H1 (cell line): ENCODE measurements around the gene CREBZF. TPM values are rescaled to one million over a fixed set of nuclear protein-coding genes. Genes with fewer than 3 reads are reported as not detected.

Experiments
- CTCF ChIA-PET: fragments of 300-600 bp; sonication (Branson Sonifier 250); formaldehyde crosslinking; loops from one replicate; lab custom pipeline; 2021; ENCODE audit not compliant: partially characterized antibody; lab: Charles Lee
- POLR2A ChIA-PET: fragments of 300-600 bp; sonication (Branson Sonifier 250); formaldehyde crosslinking; loops from one replicate; lab custom pipeline; 2021; ENCODE audit warnings: inconsistent platforms; ENCODE audit not compliant: partially characterized antibody; lab: Charles Lee
- DNase-seq, 2 experiments: peaks; one replicate each; pipeline versions ENCODE4 v3.0.0 to v3.0.0-alpha.2; 2010 to 2022; ENCODE audit warnings: low spot score in 2 of 2, low read depth in 1 of 2, mixed read lengths in 1 of 2
- FAIRE-seq: peaks from 2 replicates; lab custom pipeline; 2011; peaks lifted over from hg19 to GRCh38; lab: Jason Lieb, UNC
- H2AFZ ChIP-seq: 2 replicates; pipeline ENCODE4 v1.8.1; 2012; ENCODE audit warnings: low read length, inconsistent platforms
- H2AK5ac ChIP-seq: 2 replicates; pipeline ENCODE4 v1.6.1; 2013; ENCODE audit warnings: low read depth, low read length
- H2BK120ac ChIP-seq: replicated peaks from 2 replicates; pipeline ENCODE3; 2013; ENCODE audit warnings: low read depth, low read length, inconsistent platforms
- H2BK12ac ChIP-seq: 2 replicates; pipeline ENCODE4 v1.6.1; 2013; ENCODE audit warnings: low read depth, low read length
- H2BK15ac ChIP-seq: 2 replicates; pipeline ENCODE4 v1.6.1; 2013; ENCODE audit warnings: low read length
- H2BK20ac ChIP-seq: 2 replicates; pipeline ENCODE4 v1.6.1; 2013; ENCODE audit warnings: low read length
- H2BK5ac ChIP-seq: 2 replicates; pipeline ENCODE4 v1.6.1; 2013; ENCODE audit warnings: low read depth, low read length
- H3K14ac ChIP-seq: 2 replicates; pipeline ENCODE4 v1.6.1; 2013; ENCODE audit warnings: inconsistent platforms; ENCODE audit not compliant: insufficient read length
- H3K18ac ChIP-seq: 2 replicates; pipeline ENCODE4 v1.6.1; 2013; ENCODE audit warnings: low read length; ENCODE audit errors: extremely low read depth
- H3K23ac ChIP-seq: 2 replicates; pipeline ENCODE4 v1.6.1; 2013; ENCODE audit warnings: inconsistent platforms; ENCODE audit not compliant: insufficient read length
- H3K23me2 ChIP-seq: 2 replicates; pipeline ENCODE4 v1.6.1; 2013; ENCODE audit warnings: low read depth, low read length
- H3K27ac ChIP-seq: 2 replicates; pipeline ENCODE4 v1.6.1; 2011; ENCODE audit warnings: low read depth, low read length, inconsistent platforms
- H3K27me3 ChIP-seq, 4 experiments: replicated peaks in 1 of 4; 1 replicate in 1 of 4; 2 replicates in 3 of 4; pipeline versions ENCODE4 v1.6.1 to v1.8.1; 2011 to 2013; ENCODE audit warnings: low read length in 3 of 4, mild to moderate bottlenecking in 3 of 4, inconsistent platforms in 2 of 4, mixed read lengths in 2 of 4, moderate library complexity in 1 of 4; ENCODE audit not compliant: control insufficient read depth in 3 of 4, insufficient read depth in 3 of 4; ENCODE audit errors: extremely low read depth in 1 of 4
- H3K36me3 ChIP-seq, 4 experiments: 2 replicates each; pipeline versions ENCODE4 v1.6.1 to v1.8.1; 2011 to 2013; ENCODE audit warnings: mild to moderate bottlenecking in 4 of 4, low read length in 3 of 4, moderate library complexity in 2 of 4, control low read depth in 1 of 4, inconsistent platforms in 1 of 4; ENCODE audit not compliant: insufficient read depth in 4 of 4, control insufficient read depth in 2 of 4
- H3K4ac ChIP-seq: replicated peaks from 2 replicates; pipeline ENCODE3; 2013; ENCODE audit warnings: low read length, low read depth, mixed read lengths, inconsistent platforms; ENCODE audit not compliant: insufficient read length
- H3K4me1 ChIP-seq, 4 experiments: replicated peaks in 1 of 4; 1 replicate in 1 of 4; 2 replicates in 3 of 4; pipeline versions ENCODE4 v1.6.1 to v1.8.1; 2011 to 2013; ENCODE audit warnings: low read length in 3 of 4, inconsistent platforms in 2 of 4, mixed read lengths in 1 of 4; ENCODE audit not compliant: insufficient read depth in 4 of 4, control insufficient read depth in 3 of 4
- H3K4me2 ChIP-seq, 2 experiments: 2 replicates each; pipeline versions ENCODE4 v1.6.1 to v1.8.1; 2011 to 2013; ENCODE audit warnings: low read depth in 2 of 2, low read length in 2 of 2, control low read depth in 1 of 2, inconsistent platforms in 1 of 2, mild to moderate bottlenecking in 1 of 2; ENCODE audit not compliant: insufficient read depth in 1 of 2
- H3K4me3 ChIP-seq, 4 experiments: fragments of 200-600, 300-600 bp in 1 of 4; sonication (generic), shearing (Covaris generic), sonication (Bioruptor Twin) in 1 of 4; 2 replicates each; pipeline versions ENCODE4 v1.5.1 to v1.8.1; 2011 to 2016; ENCODE audit warnings: low read length in 4 of 4, low read depth in 3 of 4, control low read depth in 2 of 4, inconsistent platforms in 2 of 4, mild to moderate bottlenecking in 2 of 4, mixed read lengths in 1 of 4, moderate library complexity in 1 of 4; ENCODE audit not compliant: insufficient read depth in 2 of 4; ENCODE audit errors: extremely low read depth in 1 of 4
- H3K56ac ChIP-seq: replicated peaks from 2 replicates; pipeline ENCODE3; 2013; ENCODE audit warnings: low read depth, mild to moderate bottlenecking, mixed read lengths, low read length, inconsistent platforms; ENCODE audit not compliant: insufficient read length
- H3K79me1 ChIP-seq: 2 replicates; pipeline ENCODE4 v1.6.1; 2013; ENCODE audit warnings: low read depth, low read length, control low read depth
- H3K79me2 ChIP-seq, 2 experiments: 2 replicates each; pipeline versions ENCODE4 v1.6.1 to v1.8.1; 2012 to 2013; ENCODE audit warnings: low read length in 2 of 2, mild to moderate bottlenecking in 2 of 2, inconsistent platforms in 1 of 2; ENCODE audit not compliant: insufficient read depth in 2 of 2, control insufficient read depth in 1 of 2
- H3K9ac ChIP-seq, 4 experiments: replicated peaks in 1 of 4; 1 replicate in 1 of 4; 2 replicates in 3 of 4; pipeline versions ENCODE4 v1.6.1 to v1.8.1; 2011 to 2013; ENCODE audit warnings: low read depth in 3 of 4, low read length in 3 of 4, control low read depth in 2 of 4, mild to moderate bottlenecking in 2 of 4, moderate library complexity in 2 of 4, inconsistent platforms in 1 of 4; ENCODE audit errors: extremely low read depth in 1 of 4
- H3K9me3 ChIP-seq, 2 experiments: 2 replicates each; pipeline versions ENCODE4 v1.6.1 to v1.8.1; 2012 to 2013; ENCODE audit warnings: mild to moderate bottlenecking in 2 of 2, moderate library complexity in 2 of 2, control low read depth in 1 of 2, inconsistent platforms in 1 of 2, low read depth in 1 of 2, low read length in 1 of 2, mixed read lengths in 1 of 2; ENCODE audit not compliant: insufficient read depth in 2 of 2
- H4K20me1 ChIP-seq, 2 experiments: replicated peaks in 1 of 2; 2 replicates each; pipeline versions ENCODE3 to v1.8.1; 2011 to 2013; ENCODE audit warnings: inconsistent platforms in 2 of 2, low read length in 2 of 2, mild to moderate bottlenecking in 1 of 2; ENCODE audit not compliant: insufficient read depth in 2 of 2, control insufficient read depth in 1 of 2
- H4K5ac ChIP-seq: 2 replicates; pipeline ENCODE4 v1.6.1; 2013; ENCODE audit warnings: low read length, low read depth, mixed read lengths, inconsistent platforms; ENCODE audit not compliant: insufficient read length
- H4K8ac ChIP-seq: 2 replicates; pipeline ENCODE4 v1.8.0; 2013; ENCODE audit warnings: mild to moderate bottlenecking, moderate library complexity, low read length, inconsistent platforms; ENCODE audit not compliant: insufficient read depth; ENCODE audit errors: extremely low read depth
- H4K91ac ChIP-seq: replicated peaks from 2 replicates; pipeline ENCODE3; 2013; ENCODE audit warnings: low read length, mixed read lengths, inconsistent platforms; ENCODE audit not compliant: insufficient read length
- EZH2 ChIP-seq: fragments of 200-600 bp; sonication (generic); IDR thresholded peaks from 2 replicates; pipeline ENCODE4 v1.7.1; 2012; ENCODE audit warnings: low read depth, mild to moderate bottlenecking, moderate library complexity, low read length, inconsistent platforms; ENCODE audit not compliant: severe bottlenecking
- FOSL1 ChIP-seq: IDR thresholded peaks from 2 replicates; pipeline ENCODE4 v1.6.1; 2011; ENCODE audit warnings: mild to moderate bottlenecking, low read depth, low read length, moderate library complexity; ENCODE audit not compliant: insufficient read depth
- JUN ChIP-seq: IDR thresholded peaks from 2 replicates; pipeline ENCODE4 v1.6.1; 2011; ENCODE audit warnings: low read depth, mild to moderate bottlenecking, improper control_type of control experiment, low read length
- NANOG ChIP-seq: IDR thresholded peaks from 2 replicates; pipeline ENCODE4 v1.6.1; 2011; ENCODE audit warnings: low read length, low read depth, mild to moderate bottlenecking, inconsistent platforms; ENCODE audit not compliant: insufficient read depth, poor library complexity, severe bottlenecking
- POLR2A ChIP-seq, 2 experiments: IDR thresholded peaks; 1 replicate in 1 of 2; 2 replicates in 1 of 2; pipeline ENCODE4 v1.6.1; 2011; ENCODE audit warnings: low read depth in 2 of 2, low read length in 2 of 2, mild to moderate bottlenecking in 2 of 2; ENCODE audit errors: control extremely low read depth in 1 of 2
- POLR2AphosphoS5 ChIP-seq: IDR thresholded peaks from 2 replicates; pipeline ENCODE4 v1.6.1; 2011; ENCODE audit warnings: low read depth, low read length
- SIRT6 ChIP-seq: IDR thresholded peaks from one replicate; pipeline ENCODE4 v1.7.1; 2012; ENCODE audit warnings: low read length, inconsistent platforms
- SUZ12 ChIP-seq: fragments of 200-600 bp; sonication (generic); IDR thresholded peaks from 2 replicates; pipeline ENCODE4 v1.6.1; 2012; ENCODE audit warnings: mild to moderate bottlenecking, inconsistent platforms, low read length, moderate library complexity, mixed read lengths
- YY1 ChIP-seq: IDR thresholded peaks from 2 replicates; pipeline ENCODE4 v1.6.1; 2011; ENCODE audit warnings: low read depth, mild to moderate bottlenecking, low read length
- WGBS, 2 experiments: shearing (Covaris generic) in 1 of 2; methylation state at CpG; one replicate each; pipeline versions ENCODE4 v1.1.6 to v1.1.7; 2013 to 2015; ENCODE audit warnings: low lambda C conversion rate in 2 of 2, mixed read lengths in 2 of 2, inconsistent platforms in 1 of 2, low coverage in 1 of 2, missing lambda C conversion rate in 1 of 2; ENCODE audit not compliant: insufficient replicate concordance in 2 of 2, insufficient coverage in 1 of 2, insufficient read length in 1 of 2; ENCODE audit errors: extremely low coverage in 1 of 2, missing lambda C conversion rate in 1 of 2; 5-methylcytosine and 5-hydroxymethylcytosine counted together
- polyA plus RNA-seq, 7 experiments: library from polyadenylated mRNA; depleted of rRNA in 3 of 7; stranded (reverse) in 5 of 7; unstranded in 2 of 7; fragments of >200 nt in 5 of 7; fragments of 200-250 nt in 2 of 7; gene quantifications; 1 replicate in 5 of 7; 2 replicates in 1 of 7; 4 replicates in 1 of 7; pipeline versions ENCODE4 v1.2.1 to v1.2.3, GENCODE V29; 2011 to 2013; ENCODE audit warnings: missing spikeins in 2 of 7, mixed read lengths in 2 of 7
- total RNA-seq: library from RNA; stranded (reverse); fragmentation: NEBNext Ultra II Directional; extraction: Animal tissue kit (Norgen Biotek cat#: 25700); gene quantifications from 2 replicates; pipeline ENCODE4 v1.2.1, GENCODE V29; 2021
- TF ChIP-seq, protein P1 (sequence below): IDR thresholded peaks from 2 replicates; pipeline ENCODE4 v1.6.1; 2012; ENCODE audit warnings: inconsistent platforms
- TF ChIP-seq, protein P2 (sequence below), 3 experiments: IDR thresholded peaks; 1 replicate in 2 of 3; 2 replicates in 1 of 3; pipeline versions ENCODE4 v1.5.1 to v1.6.1; 2011; ENCODE audit warnings: low read length in 3 of 3, mild to moderate bottlenecking in 3 of 3, inconsistent platforms in 2 of 3, low read depth in 1 of 3, moderate library complexity in 1 of 3; ENCODE audit not compliant: insufficient read depth in 1 of 3; ENCODE audit errors: control extremely low read depth in 1 of 3

The CREBZF gene
- total and polyA plus RNA-seq, 2 of the 8 experiments (the other 6 are each of a cell fraction or from before 2014, with no cell fraction given) = 15.4 to 44.9 TPM

DNA sequence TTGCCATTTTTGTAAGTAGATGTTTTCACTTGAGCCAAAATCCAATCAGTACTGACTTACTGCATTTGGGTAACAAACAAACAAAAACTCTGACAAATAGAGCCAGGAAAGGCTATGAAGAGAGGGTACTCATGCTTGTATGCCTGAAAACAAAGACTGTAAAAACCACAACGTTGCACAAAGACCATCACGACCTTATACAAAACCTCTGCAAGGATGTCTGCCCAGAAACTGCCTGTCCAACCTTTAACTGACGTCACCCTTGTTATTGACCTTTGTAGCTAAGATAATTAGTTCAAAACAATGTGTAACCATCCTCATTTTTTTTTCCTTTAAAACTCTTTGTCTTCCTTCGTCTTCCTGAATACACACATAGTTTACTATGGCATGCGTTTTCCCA lies 804 bp upstream of the CREBZF start:
- Histone ChIP-seq H4K20me1 (peaks cover 15 to 20% of the 10 kb centered on the region in 2 experiments), H3K23ac (no peak overlapping the region), H3K79me2 (peaks cover 21 to 41% of the 10 kb centered on the region in 2 experiments), H3K9me3 (no peaks in the 10 kb centered on the region), H3K4me3 (0 out of 8 replicates have a peak overlapping the region, but pooled peaks of 1 of the 4 experiments have one; percentile 98), H3K56ac (no peak overlapping the region), H3K36me3 (peaks cover 0 to 19% (median 2%) of the 10 kb centered on the region in 4 experiments; a peak in 4 of 8 replicates), H4K5ac (no peak overlapping the region), H3K79me1 (no peaks in the 10 kb centered on the region), H2BK15ac (no peak overlapping the region), H2AFZ (peak overlapping the region; percentile 95; the same call in 1 of the 2 replicates), H3K23me2 (peaks cover 3% of the 10 kb centered on the region; the same call in 1 of the 2 replicates), H3K18ac (no peak overlapping the region), H3K4ac (no peak overlapping the region), H2AK5ac (no peak overlapping the region), H4K91ac (no peak overlapping the region), H3K4me2 (peak overlapping the region in 1 of 2 experiments; percentile 97; a peak in 1 of 4 replicates), H3K4me1 (peaks cover 0 to 3% (median 0%) of the 10 kb centered on the region in 4 experiments; a peak in 3 of 7 replicates), H3K27ac (no peak overlapping the region), H3K14ac (no peak overlapping the region), H3K9ac (peak overlapping the region in 1 of 4 experiments; percentile 52; a peak in 2 of 7 replicates), H2BK20ac (no peak overlapping the region), H2BK5ac (no peak overlapping the region), H3K27me3 (no peaks in the 10 kb centered on the region), H2BK120ac (no peak overlapping the region), H2BK12ac (no peak overlapping the region), H4K8ac (no peak overlapping the region)
- POLR2A ChIA-PET = no interaction called here
- FAIRE-seq (no peak), DNase-seq (no peak)
- WGBS, 2 experiments = 75% methylated on average over 5 of the region's 5 CpGs; no CpG with 5 or more reads in 1 of the 2 experiments
- CTCF ChIA-PET = no interaction called here
- TF ChIP-seq POLR2AphosphoS5 = no peak
- TF ChIP-seq, protein P1, sequence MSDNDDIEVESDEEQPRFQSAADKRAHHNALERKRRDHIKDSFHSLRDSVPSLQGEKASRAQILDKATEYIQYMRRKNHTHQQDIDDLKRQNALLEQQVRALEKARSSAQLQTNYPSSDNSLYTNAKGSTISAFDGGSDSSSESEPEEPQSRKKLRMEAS = no peak
- TF ChIP-seq EZH2 = no peak
- TF ChIP-seq JUN = no peak
- TF ChIP-seq, protein P2, sequence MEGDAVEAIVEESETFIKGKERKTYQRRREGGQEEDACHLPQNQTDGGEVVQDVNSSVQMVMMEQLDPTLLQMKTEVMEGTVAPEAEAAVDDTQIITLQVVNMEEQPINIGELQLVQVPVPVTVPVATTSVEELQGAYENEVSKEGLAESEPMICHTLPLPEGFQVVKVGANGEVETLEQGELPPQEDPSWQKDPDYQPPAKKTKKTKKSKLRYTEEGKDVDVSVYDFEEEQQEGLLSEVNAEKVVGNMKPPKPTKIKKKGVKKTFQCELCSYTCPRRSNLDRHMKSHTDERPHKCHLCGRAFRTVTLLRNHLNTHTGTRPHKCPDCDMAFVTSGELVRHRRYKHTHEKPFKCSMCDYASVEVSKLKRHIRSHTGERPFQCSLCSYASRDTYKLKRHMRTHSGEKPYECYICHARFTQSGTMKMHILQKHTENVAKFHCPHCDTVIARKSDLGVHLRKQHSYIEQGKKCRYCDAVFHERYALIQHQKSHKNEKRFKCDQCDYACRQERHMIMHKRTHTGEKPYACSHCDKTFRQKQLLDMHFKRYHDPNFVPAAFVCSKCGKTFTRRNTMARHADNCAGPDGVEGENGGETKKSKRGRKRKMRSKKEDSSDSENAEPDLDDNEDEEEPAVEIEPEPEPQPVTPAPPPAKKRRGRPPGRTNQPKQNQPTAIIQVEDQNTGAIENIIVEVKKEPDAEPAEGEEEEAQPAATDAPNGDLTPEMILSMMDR (IDR thresholded peaks at IDR 0.05; ENCODE audit: control extremely low read depth in 1 of 3, insufficient read depth in 1 of 3, low read depth in 1 of 3, low read length in 3 of 3) = no peak
- no peak for TF ChIP-seq NANOG
- TF ChIP-seq SUZ12 = no peak
- TF ChIP-seq YY1 = no peak
- TF ChIP-seq SIRT6 = no peak
- TF ChIP-seq FOSL1 = no peak
- TF ChIP-seq POLR2A (IDR thresholded peaks at IDR 0.05; ENCODE audit: control extremely low read depth in 1 of 2, low read depth in 2 of 2, low read length in 2 of 2) = no peak
